GM12874 (cell line): ENCODE measurements around the gene COX7A2L.

Experiments
- CTCF ChIP-seq: IDR thresholded peaks from 2 replicates; pipeline ENCODE4 v1.5.1; 2011; ENCODE audit warnings: low read depth, mild to moderate bottlenecking, control low read depth, low read length, moderate library complexity; ENCODE audit not compliant: insufficient read depth

Gene COX7A2L

GRCh38 chr2:42348113-42348805 is 12.8 kb downstream of the COX7A2L start:
- TF ChIP-seq CTCF: no peak

- TF ChIP-seq CTCF: no peak
These were observed 15.0 kb downstream of the COX7A2L start for GRCh38 chr2:42345986-42346385.

- no peak for TF ChIP-seq CTCF
These were observed 18.2 kb downstream of the COX7A2L start for GRCh38 chr2:42342795-42343241.

- no peak for TF ChIP-seq CTCF
These were observed 18.8 kb downstream of the COX7A2L start for GRCh38 chr2:42342061-42342794.

- TF ChIP-seq CTCF: no peak
These were observed 19.9 kb downstream of the COX7A2L start for GRCh38 chr2:42340938-42341636.

GRCh38 chr2:42340045-42340937 is 20.7 kb downstream of the COX7A2L start:
- no peak for TF ChIP-seq CTCF
